ENCODE data around the gene PRSS57.

PRSS57 gene

GRCh38 chr19:715347-715746, 20.1 kb upstream of the PRSS57 start:
- no peak overlapping the region for H3K9ac ChIP-seq (ENCODE audit: low read length)
- H3K36me3 ChIP-seq (ENCODE audit: control insufficient read depth in 1 of 2, insufficient read depth in 2 of 2, low read length in 2 of 2): peaks cover 2 to 4% of the 10 kb centered on the region in 2 experiments

GRCh38 chr19:711254-711653, 16.0 kb upstream of the PRSS57 start:
- Histone ChIP-seq H3K9ac (ENCODE audit: low read length) (no peak overlapping the region), H3K4ac (ENCODE audit: low read depth, low read length) (no peak overlapping the region)

More at GRCh38 chr19:715347-715746, 20.1 kb upstream of the PRSS57 start:
- Histone ChIP-seq H4K12ac (ENCODE audit: low read depth, low read length) (no peak overlapping the region), H2BK5ac (ENCODE audit: low read depth, low read length, poor library complexity) (no peak overlapping the region), H4K91ac (ENCODE audit: low read depth, low read length) (no peak overlapping the region), H3K9me3 (ENCODE audit: insufficient read depth, low read depth, low read length) (peaks cover 8% of the 10 kb centered on the region), H3K79me2 (ENCODE audit: control insufficient read depth, insufficient read depth, low read length, poor library complexity) (no peaks in the 10 kb centered on the region), H3K79me1 (ENCODE audit: low read length) (no peaks in the 10 kb centered on the region), H3K4ac (ENCODE audit: low read depth, low read length) (no peak overlapping the region), H2AK5ac (ENCODE audit: low read length) (no peak overlapping the region), H3K4me1 (ENCODE audit: control insufficient read depth in 1 of 2, insufficient read depth in 2 of 2, low read length in 2 of 2) (no peaks in the 10 kb centered on the region), H2BK12ac (ENCODE audit: low read length) (no peak overlapping the region), H3K27ac (ENCODE audit: low read depth, low read length) (no peak overlapping the region), H3K23ac (ENCODE audit: low read length) (no peak overlapping the region), H4K8ac (ENCODE audit: low read depth, low read length) (no peak overlapping the region), H2AFZ (ENCODE audit: insufficient read depth, low read length, poor library complexity) (no peak overlapping the region), H3K27me3 (ENCODE audit: insufficient read depth, low read length) (no peaks in the 10 kb centered on the region), H3K4me2 (ENCODE audit: low read length) (no peak overlapping the region), H2BK120ac (ENCODE audit: insufficient read depth, low read length, poor library complexity) (no peak overlapping the region), H3K4me3 (ENCODE audit: low read depth, low read length) (no peak overlapping the region), H3K18ac (ENCODE audit: low read length) (no peak overlapping the region), H3K14ac (ENCODE audit: low read length) (no peak overlapping the region)
- DNase-seq: no peak
- no CpG with 5 or more reads among the region's 3 CpGs for WGBS (ENCODE audit: extremely low coverage, insufficient coverage, insufficient read length)

GRCh38 chr19:710767-711166, 15.5 kb upstream of the PRSS57 start:
- Histone ChIP-seq H3K4ac (ENCODE audit: low read depth, low read length) (no peak overlapping the region), H4K91ac (ENCODE audit: low read depth, low read length) (no peak overlapping the region), H3K4me2 (ENCODE audit: low read length) (no peak overlapping the region), H3K4me1 (ENCODE audit: control insufficient read depth in 1 of 2, insufficient read depth in 2 of 2, low read length in 2 of 2) (peaks cover 0 to 3% of the 10 kb centered on the region in 2 experiments), H2AK5ac (ENCODE audit: low read length) (no peak overlapping the region), H3K9me3 (ENCODE audit: insufficient read depth, low read depth, low read length) (peaks cover 8% of the 10 kb centered on the region), H3K23ac (ENCODE audit: low read length) (no peak overlapping the region), H4K8ac (ENCODE audit: low read depth, low read length) (no peak overlapping the region), H2BK12ac (ENCODE audit: low read length) (no peak overlapping the region), H3K9ac (ENCODE audit: low read length) (no peak overlapping the region), H3K27me3 (ENCODE audit: insufficient read depth, low read length) (peaks cover 7% of the 10 kb centered on the region), H3K27ac (ENCODE audit: low read depth, low read length) (no peak overlapping the region), H2BK5ac (ENCODE audit: low read depth, low read length, poor library complexity) (no peak overlapping the region), H3K18ac (ENCODE audit: low read length) (no peak overlapping the region), H3K14ac (ENCODE audit: low read length) (no peak overlapping the region), H3K79me1 (ENCODE audit: low read length) (no peaks in the 10 kb centered on the region), H2AFZ (ENCODE audit: insufficient read depth, low read length, poor library complexity) (no peak overlapping the region), H4K12ac (ENCODE audit: low read depth, low read length) (no peak overlapping the region), H3K4me3 (ENCODE audit: low read depth, low read length) (no peak overlapping the region), H3K36me3 (ENCODE audit: control insufficient read depth in 1 of 2, insufficient read depth in 2 of 2, low read length in 2 of 2) (peaks cover 2 to 4% of the 10 kb centered on the region in 2 experiments), H3K79me2 (ENCODE audit: control insufficient read depth, insufficient read depth, low read length, poor library complexity) (no peaks in the 10 kb centered on the region), H2BK120ac (ENCODE audit: insufficient read depth, low read length, poor library complexity) (no peak overlapping the region)
- no CpG with 5 or more reads among the region's 21 CpGs for WGBS (ENCODE audit: extremely low coverage, insufficient coverage, insufficient read length)
- DNase-seq: no peak

More at GRCh38 chr19:711254-711653, 16.0 kb upstream of the PRSS57 start:
- WGBS (ENCODE audit: extremely low coverage, insufficient coverage, insufficient read length): no CpG with 5 or more reads among the region's 8 CpGs
- Histone ChIP-seq H3K18ac (ENCODE audit: low read length) (no peak overlapping the region), H2AFZ (ENCODE audit: insufficient read depth, low read length, poor library complexity) (no peak overlapping the region), H3K4me1 (ENCODE audit: control insufficient read depth in 1 of 2, insufficient read depth in 2 of 2, low read length in 2 of 2) (peaks cover 0 to 3% of the 10 kb centered on the region in 2 experiments), H2BK12ac (ENCODE audit: low read length) (no peak overlapping the region), H3K27ac (ENCODE audit: low read depth, low read length) (no peak overlapping the region), H3K4me2 (ENCODE audit: low read length) (no peak overlapping the region), H2AK5ac (ENCODE audit: low read length) (no peak overlapping the region), H3K14ac (ENCODE audit: low read length) (no peak overlapping the region), H3K79me2 (ENCODE audit: control insufficient read depth, insufficient read depth, low read length, poor library complexity) (no peaks in the 10 kb centered on the region), H4K8ac (ENCODE audit: low read depth, low read length) (no peak overlapping the region), H2BK5ac (ENCODE audit: low read depth, low read length, poor library complexity) (no peak overlapping the region), H3K4me3 (ENCODE audit: low read depth, low read length) (no peak overlapping the region), H3K36me3 (ENCODE audit: control insufficient read depth in 1 of 2, insufficient read depth in 2 of 2, low read length in 2 of 2) (peaks cover 2 to 4% of the 10 kb centered on the region in 2 experiments), H3K79me1 (ENCODE audit: low read length) (no peaks in the 10 kb centered on the region), H3K9me3 (ENCODE audit: insufficient read depth, low read depth, low read length) (peaks cover 10% of the 10 kb centered on the region), H4K12ac (ENCODE audit: low read depth, low read length) (no peak overlapping the region), H3K27me3 (ENCODE audit: insufficient read depth, low read length) (peaks cover 7% of the 10 kb centered on the region), H2BK120ac (ENCODE audit: insufficient read depth, low read length, poor library complexity) (no peak overlapping the region), H4K91ac (ENCODE audit: low read depth, low read length) (no peak overlapping the region), H3K23ac (ENCODE audit: low read length) (no peak overlapping the region)
- DNase-seq: no peak

GRCh38 chr19:709965-710571, 14.8 kb upstream of the PRSS57 start:
- peak overlapping the region; percentile 13 for H3K4me3 ChIP-seq (ENCODE audit: low read depth, low read length)
- H4K91ac ChIP-seq (ENCODE audit: low read depth, low read length): no peak overlapping the region
- no peaks in the 10 kb centered on the region for H3K79me1 ChIP-seq (ENCODE audit: low read length)
- no peak overlapping the region for H3K23ac ChIP-seq (ENCODE audit: low read length)
- no peak overlapping the region for H3K4ac ChIP-seq (ENCODE audit: low read depth, low read length)
- peak overlapping the region; percentile 32 for H3K14ac ChIP-seq (ENCODE audit: low read length)
- no CpG with 5 or more reads among the region's 27 CpGs for WGBS (ENCODE audit: extremely low coverage, insufficient coverage, insufficient read length)
- peak overlapping the region; percentile 22 for H3K18ac ChIP-seq (ENCODE audit: low read length)
- no peak overlapping the region for H4K8ac ChIP-seq (ENCODE audit: low read depth, low read length)
- peaks cover 0 to 3% of the 10 kb centered on the region in 2 experiments for H3K4me1 ChIP-seq (ENCODE audit: control insufficient read depth in 1 of 2, insufficient read depth in 2 of 2, low read length in 2 of 2)
- H3K36me3 ChIP-seq (ENCODE audit: control insufficient read depth in 1 of 2, insufficient read depth in 2 of 2, low read length in 2 of 2): peaks cover 0 to 2% of the 10 kb centered on the region in 2 experiments
- H3K9me3 ChIP-seq (ENCODE audit: insufficient read depth, low read depth, low read length): peaks cover 2% of the 10 kb centered on the region
- H2BK12ac ChIP-seq (ENCODE audit: low read length): no peak overlapping the region
- H3K27ac ChIP-seq (ENCODE audit: low read depth, low read length): no peak overlapping the region
- peak overlapping the region; percentile 51 for H4K12ac ChIP-seq (ENCODE audit: low read depth, low read length)
- no peaks in the 10 kb centered on the region for H3K79me2 ChIP-seq (ENCODE audit: control insufficient read depth, insufficient read depth, low read length, poor library complexity)
- H3K27me3 ChIP-seq (ENCODE audit: insufficient read depth, low read length): peaks cover 7% of the 10 kb centered on the region
- no peak overlapping the region for H2AFZ ChIP-seq (ENCODE audit: insufficient read depth, low read length, poor library complexity)
- no peak overlapping the region for H2BK120ac ChIP-seq (ENCODE audit: insufficient read depth, low read length, poor library complexity)
- H2BK5ac ChIP-seq (ENCODE audit: low read depth, low read length, poor library complexity): no peak overlapping the region
- H3K4me2 ChIP-seq (ENCODE audit: low read length): peak overlapping the region; percentile 98
- H3K9ac ChIP-seq (ENCODE audit: low read length): no peak overlapping the region
- DNase-seq: no peak
- H2AK5ac ChIP-seq (ENCODE audit: low read length): no peak overlapping the region
